Right kidney (tissue), 1 donor: ENCODE results near the gene PAX2.
A peak's percentile ranks its signal among the peaks of the same experiment; 100 is the strongest.

Experiments
- DNase-seq: peaks from one replicate; pipeline ENCODE4 v3.0.0-alpha.2; 2016

The PAX2 gene

DNA sequence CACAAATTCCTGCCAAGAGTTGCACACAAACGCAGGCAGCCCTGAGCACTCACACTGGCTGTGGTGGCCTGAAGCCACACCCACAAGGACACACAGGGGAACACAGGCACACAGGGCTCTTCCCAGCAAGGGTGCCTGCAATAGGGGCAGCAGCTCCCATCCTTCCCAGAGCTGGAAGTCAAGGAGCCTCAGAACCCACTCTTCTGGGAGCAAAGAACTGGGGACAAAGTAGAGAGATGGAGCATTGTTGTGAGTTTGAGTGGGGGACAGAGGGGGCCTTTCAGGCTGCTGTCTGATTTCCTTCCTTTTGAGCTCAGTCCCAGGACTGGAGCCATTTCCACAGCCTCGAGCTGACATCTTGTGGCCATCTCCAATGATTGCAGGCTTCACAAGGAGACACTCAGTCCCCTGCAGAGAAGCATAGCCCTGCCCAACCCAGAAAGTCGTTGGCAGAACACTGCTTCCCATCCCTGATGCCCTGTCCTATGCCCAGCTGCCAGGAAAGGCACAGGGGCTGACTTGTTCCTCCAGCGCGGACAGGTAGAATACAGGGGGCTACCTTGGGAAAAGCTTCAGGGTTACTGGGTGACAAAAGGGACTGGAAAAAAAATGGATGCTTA lies 133.0 kb downstream of the PAX2 start:
- DNase-seq: peak; percentile 79
